Suppressor macrophage treated with lipopolysaccharide for 1 hour (primary cell): ENCODE data around the gene PRIM2.
"Not testable (repeated sequence)": the region's sequence is repeated elsewhere in the genome, so short reads cannot be mapped to it uniquely, and the experiment has no call there.

Experiments used
- DNase-seq, 3 donors: peaks; one replicate each; pipeline ENCODE4 v3.0.0-alpha.2; 2020 to 2022

The PRIM2 gene

DNA sequence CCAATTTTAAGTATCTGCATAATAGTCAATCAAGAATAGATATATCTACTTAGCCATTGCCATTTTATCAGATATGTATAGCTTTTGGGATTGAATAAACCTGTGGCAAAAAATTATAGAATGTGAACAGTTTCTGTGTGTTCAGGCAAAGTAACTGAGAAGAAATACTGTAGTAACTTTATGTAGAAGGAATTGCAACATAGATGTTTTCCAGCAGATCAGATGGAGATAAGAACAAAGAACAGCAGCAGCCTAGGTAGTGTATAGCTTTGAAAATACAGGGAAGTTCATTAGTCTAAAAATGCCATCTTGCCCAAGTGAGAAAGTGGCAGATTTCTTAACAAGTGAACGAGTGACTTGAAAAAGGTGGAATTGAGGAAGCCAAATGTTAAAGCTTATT lies 197.7 kb downstream of the PRIM2 start:
- DNase-seq: not testable (repeated sequence)

DNA sequence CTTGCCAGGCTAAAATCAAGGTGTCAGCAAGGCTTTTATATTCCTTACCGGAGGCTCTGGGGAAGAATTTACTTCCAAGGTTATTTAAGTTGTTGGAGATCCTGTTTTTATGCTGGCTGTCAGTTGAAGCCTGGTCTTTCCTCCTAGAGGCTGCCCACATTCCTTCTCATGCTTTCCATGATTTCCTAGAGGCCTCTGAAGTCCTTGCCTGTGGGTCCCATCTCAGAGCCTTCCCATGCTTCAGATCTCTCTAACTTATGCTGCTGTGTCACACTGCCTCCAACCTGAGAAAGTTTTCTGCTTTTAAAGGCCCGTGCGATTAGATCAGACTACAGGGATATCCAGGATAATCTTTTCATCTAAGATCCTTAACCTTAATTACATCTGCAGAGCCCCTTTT lies 198.4 kb downstream of the PRIM2 start:
- not testable (repeated sequence) for DNase-seq

DNA sequence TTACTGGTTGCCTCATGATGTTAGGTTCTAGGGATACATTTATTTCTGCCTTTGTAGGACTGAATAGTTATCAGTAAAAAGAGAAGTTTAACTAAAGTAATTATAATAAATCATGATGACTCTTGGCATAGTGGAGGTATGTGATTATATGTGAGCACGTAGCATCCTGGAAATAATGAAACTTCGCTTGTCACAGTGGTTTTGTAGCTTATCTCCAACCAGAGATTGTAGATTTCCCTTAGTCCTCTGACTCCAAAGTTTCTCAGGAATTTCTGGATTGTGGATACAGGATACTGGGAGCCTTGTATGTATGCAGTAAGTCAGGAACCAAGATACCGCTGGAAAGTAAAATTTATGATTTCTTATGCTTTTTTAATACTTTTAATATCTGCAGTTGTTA lies 199.3 kb downstream of the PRIM2 start:
- DNase-seq: not testable (repeated sequence)

DNA sequence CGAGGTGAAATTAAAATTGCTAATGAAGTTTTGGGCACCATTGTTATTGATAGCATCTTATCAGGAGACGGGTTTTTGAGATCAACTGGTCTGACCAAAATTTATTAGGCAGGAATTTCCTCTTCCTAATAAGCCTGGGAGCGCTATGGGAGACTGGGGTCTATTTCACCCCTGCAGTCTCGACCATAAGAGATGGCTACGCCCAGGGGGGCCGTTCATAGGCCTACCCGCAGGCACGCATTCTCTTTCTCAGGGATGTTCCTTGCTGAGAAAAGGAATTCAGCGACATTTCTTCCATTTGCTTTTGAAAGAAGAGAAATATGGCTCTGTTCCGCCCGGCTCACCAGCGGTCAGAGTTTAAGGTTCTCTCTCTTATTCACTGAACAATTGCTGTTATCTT lies 201.8 kb downstream of the PRIM2 start:
- DNase-seq: not testable (repeated sequence)

DNA sequence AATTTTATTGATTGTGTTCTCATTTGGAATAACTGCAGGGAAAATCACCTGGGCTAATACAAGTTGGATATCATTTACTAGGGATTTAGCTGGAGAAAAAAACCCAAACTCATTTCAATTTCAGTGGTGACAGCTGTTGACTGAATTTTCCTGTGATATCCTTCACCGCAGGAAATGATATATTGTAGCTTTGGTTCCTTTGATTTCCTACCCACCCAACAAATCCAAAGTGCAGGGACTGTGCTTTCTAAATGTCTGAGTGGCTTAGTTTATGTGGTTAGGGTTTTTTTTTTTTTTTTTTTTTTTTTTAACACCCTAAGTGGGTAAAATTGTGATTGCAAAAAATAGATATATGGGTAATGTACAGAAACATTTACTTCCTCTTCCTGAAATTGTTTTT lies 203.7 kb downstream of the PRIM2 start:
- not testable (repeated sequence) for DNase-seq

DNA sequence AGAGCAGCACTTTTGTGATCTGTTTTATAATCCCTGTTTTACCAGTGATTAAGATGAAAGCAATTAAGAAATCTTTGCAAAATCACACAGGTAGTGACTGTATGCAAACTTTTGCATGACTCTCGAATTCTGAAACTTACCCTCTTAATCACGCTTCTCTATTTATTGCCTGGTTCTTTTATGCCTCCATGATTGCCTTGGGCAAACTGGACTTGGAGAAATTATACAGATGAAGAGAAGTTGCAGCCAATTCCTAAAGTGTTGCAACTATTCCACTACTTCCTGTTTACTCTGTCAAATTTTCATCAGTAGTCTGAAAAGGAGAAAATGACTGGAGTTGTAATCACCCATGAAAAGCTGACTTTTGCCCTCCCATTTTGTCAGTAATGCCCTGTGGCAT lies 205.8 kb downstream of the PRIM2 start:
- peak in 2 of 3 donors; percentile 10 to 19 for DNase-seq

DNA sequence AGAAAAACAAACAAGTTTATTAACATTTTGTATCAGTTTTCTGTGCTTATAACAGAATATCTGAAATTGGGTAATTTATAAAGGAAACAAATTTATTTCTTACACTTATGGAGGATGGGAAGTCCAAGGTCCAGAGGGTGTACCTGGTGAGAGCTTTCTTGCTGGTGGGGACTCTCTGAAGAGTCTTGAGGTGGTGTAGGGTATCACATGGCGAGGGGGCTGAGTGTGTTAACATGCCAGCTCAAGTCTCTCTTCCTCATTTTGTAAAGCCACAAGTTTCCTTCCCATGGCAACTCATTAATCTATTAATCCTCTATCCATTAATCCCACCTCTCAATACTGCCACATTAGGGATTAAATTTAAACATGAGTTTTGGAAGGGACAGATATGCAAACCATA lies 212.3 kb downstream of the PRIM2 start:
- not testable (repeated sequence) for DNase-seq

DNA sequence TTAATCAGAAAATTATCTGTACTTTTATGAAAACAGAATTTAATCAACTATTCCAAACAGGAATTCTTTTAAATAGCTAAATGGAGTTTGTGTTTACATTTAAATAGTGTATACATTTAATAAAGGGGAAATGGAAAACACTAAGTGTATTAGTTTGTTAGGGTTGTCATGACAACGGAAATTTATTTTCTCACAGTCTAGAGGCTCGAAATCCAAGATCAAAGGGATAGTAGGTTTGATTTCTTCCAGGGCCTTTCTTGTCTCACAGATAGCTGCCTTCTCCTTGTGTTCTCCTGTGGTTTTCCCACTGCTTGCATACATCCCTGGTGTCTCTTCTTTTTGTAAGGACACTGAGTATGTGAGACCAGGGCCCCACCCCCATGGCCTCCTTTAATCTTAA lies 215.2 kb downstream of the PRIM2 start:
- DNase-seq: peak in 1 of 3 donors; percentile 18

DNA sequence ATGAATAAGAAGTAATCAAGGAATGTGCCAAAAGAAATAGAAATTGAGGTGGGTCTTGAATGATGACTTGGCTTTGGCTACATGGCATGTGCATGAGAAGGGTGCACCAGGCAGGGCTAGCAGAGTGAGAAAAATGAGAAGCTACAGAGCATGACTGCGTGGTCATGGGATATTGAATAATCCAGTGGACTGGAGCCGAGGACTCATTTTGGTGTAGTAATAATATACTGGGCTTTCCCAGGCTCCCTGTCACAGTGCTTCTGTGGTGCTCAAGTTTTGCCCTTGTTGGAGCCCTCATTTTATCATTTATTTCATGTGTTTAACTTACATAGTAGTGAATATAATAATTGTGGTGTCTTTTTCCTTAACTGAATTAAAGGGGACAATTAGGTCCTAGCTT lies 217.7 kb downstream of the PRIM2 start:
- DNase-seq: peak; percentile 54 to 66 (median 60)

DNA sequence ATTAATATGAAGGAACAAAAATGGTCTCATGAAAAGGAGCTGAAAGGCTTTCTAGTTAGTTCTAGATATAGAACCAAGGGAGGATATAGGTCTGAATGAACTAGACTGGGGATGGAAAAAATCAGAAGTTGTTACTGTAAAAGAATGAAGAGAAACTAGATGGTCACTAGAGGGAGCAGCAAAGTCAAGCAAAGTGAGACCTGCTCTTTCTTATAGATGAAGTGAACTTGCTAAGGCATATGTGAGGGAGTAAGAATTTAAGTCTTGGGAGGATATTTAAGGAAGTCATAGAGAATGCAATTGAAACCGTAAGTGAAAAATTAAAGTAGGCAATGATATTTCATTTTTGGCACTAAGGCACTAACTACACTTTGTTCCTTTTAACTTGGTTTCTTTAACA lies 218.6 kb downstream of the PRIM2 start:
- peak; percentile 70 to 82 (median 80) for DNase-seq

DNA sequence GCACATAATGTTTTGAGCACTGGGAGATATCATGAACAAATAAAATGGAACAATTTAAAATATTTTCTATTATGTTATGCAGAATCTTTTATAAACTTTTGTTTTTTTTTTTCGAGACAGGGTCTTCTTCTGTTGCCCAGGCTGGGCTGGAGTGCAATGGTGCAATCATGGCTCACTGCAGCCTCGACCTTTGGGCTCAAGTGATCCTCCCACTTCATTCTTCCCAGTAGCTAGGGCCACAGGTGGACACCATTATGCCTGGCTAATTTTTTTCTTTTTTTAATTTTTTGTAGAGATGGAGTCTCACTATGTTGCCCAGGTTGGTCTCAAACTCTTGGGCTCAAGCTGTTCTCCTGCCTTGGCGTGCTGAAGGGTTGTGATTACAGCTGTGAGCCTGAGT lies 220.5 kb downstream of the PRIM2 start:
- not testable (repeated sequence) for DNase-seq

DNA sequence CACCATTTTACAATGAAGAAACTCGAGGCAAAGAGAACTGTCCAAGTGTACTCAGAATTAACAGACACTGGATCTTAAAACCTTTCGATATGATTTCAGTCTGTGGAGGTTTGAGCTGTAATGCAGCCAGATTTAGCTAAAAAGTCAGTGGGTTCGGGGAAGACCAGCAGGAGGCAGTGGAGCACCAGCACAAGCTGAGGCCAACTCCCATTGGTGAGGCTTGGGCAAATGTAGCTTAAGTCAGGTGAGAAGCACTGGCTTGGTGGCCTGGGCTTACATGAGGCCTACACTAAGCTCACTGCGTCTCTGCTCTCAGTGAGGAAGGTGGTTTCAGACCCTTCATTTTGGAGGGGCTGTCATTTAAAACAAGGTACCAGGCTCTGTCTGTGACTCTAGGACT lies 234.5 kb downstream of the PRIM2 start:
- DNase-seq: not testable (repeated sequence)

DNA sequence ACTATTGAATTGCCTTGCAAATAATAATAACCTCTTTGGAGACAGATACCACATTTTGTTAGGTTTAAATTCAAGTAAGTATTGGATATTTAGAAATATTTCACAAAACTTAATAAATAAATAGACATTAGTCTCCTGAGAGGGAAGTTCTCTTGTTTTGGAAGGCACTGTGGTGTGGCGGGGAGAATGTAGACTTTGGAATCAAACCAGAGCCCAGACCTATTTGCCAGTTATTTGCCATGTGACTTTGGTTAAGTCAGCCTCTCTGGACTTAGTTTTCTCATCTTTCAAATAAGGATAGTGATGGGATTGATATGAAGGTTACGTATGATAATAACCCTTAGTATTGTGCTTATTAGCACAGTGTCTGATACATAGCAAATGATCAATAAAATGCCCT lies 240.4 kb downstream of the PRIM2 start:
- not testable (repeated sequence) for DNase-seq

DNA sequence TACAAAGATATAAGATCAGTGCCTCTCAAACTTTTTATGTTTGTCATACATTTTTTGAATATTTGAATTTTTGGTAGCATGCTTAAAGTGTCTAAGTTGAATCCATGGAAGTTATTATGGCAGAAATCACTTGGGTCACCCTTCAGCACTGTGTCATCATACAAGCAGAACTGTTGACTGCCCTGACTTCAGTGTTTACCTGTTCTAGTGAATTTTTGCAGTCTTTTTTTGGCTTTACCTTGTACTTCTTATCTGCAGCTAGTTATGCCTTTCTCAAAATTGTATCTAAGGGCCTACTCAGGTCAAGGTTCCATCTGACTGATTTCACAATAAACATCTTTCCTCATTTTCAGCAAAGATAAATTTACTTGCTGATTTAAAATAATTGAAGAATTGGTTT lies 241.7 kb downstream of the PRIM2 start:
- DNase-seq: not testable (repeated sequence)

DNA sequence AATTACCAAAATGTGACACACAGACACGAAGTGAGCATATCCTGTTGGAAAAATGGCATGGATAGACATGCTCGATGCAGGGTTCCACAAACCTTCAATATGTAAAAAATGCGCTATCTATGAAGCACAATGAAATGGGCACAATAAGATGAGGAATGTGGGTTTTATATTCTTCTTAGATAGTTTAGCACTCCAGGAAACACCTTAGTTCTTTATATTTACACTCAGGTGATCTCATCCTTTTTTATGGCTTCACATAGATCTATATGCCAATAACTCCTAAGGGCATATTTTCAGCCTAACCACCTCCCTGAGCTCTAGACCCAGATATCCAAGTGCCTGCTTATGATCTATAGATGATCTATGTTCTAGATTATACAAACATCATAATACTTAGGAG lies 244.8 kb downstream of the PRIM2 start:
- DNase-seq: not testable (repeated sequence)

DNA sequence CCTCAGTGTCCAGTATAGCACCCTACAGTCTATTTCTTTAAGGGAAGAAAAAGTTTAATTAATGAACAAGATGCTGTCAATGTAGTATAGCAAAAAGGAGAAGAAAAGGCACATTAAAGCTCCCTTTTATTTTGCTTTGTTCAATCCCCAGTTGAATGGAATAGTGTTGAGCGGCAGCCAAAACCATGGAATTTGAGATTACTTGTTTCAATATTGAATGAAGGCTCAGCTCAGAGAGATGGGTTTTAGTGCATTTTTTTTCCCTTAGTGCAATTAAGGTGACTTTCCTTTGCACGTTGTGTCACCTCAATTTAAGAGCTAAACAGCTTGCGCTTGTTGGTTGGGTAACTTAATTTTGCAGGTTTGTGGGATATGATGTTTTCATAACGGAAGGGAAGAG lies 254.7 kb downstream of the PRIM2 start:
- not testable (repeated sequence) for DNase-seq

DNA sequence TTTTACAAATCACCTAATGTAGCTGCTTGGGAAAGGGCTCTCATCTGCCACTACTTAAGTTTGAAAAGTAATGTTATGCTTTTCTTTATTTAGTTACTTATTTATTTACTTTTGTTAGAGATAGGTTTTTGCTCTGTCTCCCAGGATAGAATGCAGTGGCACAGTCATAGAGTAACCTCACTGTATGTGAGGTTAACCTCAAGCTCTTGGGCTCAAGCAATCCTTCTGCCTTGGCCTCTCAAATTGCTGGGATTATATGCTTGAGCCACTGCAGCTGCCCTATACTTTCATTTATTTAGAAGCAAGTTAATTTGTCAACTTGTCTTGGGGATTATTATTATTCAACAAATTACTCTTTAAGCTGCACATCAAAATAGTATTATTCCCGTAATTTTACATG lies 255.4 kb downstream of the PRIM2 start:
- not testable (repeated sequence) for DNase-seq

DNA sequence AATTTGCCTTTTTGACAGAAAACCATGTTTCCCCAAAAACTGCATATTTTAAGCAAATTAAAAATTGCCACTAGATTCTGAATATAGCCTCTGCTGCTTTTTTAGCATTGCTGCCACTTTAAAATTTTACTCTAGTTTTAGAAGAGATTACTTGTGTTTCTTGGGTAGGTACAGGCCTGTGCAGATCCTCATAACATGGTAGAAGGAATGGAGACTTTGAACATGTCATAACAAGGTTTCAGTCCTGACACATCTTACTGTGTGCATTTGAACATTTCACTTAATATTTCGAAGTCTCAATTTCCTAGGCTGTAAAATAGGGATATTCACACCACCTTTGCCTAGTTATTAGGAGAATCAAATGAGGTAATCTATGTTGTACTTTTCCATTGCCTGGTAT lies 259.6 kb downstream of the PRIM2 start:
- DNase-seq: not testable (repeated sequence)

DNA sequence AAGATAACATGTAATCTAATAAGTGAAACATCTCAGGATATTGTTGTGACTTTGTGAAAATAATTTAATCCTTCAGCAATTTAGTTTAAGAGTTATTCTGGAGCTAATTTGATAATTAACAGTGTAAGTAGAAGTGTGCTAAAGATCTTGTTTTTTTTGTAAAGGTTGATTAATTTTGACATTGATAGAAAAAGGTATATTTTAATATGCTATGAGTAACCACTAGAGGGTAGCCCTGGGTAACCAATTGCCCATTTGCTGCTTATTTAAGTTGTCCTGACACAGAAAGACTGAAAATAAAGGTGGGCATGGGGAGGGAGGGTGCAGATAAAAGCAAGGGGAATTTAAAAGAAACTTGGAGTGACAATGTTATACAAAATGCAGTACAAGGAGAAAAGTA lies 262.1 kb downstream of the PRIM2 start:
- DNase-seq: not testable (repeated sequence)

DNA sequence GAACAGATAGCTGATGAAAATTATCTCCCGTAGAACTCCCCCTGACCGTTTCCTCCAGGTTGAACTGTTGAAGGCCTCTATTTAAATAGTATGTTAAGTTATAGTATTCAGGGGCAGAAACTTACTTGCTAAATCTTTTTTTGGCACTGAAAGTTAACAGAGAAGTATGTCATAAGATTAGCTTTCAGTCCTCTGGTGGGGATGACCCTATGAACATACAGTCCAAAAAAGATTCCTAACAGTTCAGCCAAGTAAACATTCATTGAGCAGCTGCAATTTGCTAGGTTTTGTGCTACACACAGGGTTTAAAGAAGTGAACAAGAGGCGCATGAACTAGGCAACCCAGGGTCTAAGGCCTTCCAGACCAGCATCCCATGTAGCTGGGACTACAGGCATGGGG lies 264.2 kb downstream of the PRIM2 start:
- DNase-seq: not testable (repeated sequence)

DNA sequence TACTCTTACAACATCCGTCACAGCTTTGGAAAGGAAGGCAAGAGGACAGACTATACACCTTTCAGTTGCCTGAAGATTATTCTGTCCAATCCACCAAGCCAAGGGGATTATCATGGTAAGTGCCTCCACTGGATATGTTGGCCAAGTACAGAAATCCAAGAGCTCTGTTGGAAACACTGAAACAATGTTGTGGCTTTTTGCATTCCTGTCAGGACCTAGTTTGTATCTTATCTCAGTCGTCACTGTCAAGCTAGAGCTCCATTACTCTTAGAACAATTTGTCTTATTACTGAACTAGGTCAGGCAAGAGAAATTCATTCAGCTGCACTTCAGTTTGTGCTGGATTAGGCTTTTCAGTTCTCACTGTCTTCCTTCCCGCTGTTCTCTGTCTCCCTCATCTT lies 283.7 kb downstream of the PRIM2 start:
- not testable (repeated sequence) for DNase-seq

DNA sequence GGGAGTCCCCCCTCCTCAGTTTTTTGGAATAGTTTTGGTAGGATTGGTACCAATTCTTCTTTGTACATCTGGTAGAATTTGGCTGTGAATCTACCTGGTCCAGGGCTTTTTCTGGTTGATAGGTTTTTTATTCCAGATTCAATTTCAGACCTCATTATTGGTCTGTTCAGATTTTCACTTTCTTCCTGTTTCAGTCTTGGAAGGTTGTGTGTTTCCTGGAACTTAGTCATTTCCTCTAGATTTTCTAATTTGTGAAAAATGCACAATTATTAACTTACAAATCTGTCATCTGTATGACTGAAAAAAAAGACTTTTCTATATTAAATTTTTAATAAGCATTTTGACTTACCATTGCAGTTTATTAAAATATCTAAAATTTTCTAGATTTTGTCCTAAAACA lies 287.9 kb downstream of the PRIM2 start:
- DNase-seq: not testable (repeated sequence)

DNA sequence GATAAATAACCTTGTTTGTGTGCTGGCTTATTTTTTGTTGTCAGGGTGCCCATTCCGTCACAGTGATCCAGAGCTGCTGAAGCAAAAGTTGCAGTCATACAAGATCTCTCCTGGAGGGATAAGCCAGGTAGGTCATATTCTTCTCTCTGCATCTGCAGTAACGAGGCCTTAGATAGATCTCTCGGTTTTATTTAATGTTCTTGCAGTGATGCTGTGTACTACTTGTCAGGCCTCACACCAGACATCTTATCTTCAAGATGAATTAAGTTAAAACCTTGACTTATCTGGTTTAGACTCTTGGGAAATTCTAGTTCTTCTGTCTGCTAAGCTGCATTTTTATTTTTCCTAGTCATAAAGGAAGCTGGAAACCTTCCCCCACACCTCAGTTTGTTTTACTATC lies 288.9 kb downstream of the PRIM2 start:
- not testable (repeated sequence) for DNase-seq

DNA sequence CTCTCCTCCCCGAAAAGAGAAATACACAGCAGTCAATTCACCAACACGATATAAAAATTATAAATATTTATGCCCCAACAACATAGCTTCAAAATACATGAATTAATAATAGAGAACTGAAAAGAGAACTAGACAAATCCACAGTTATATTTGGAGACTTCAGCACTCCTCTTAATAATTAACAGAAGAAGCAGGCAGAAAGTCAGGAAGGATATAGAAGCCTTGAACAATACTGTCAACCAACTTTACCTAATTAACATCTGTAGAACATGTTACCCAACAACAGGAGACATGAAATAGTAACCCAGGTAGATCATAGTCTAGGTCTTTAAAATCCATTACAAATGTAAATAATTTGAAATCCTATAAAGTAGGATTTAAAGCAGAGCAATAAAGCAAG lies 293.2 kb downstream of the PRIM2 start:
- not testable (repeated sequence) for DNase-seq

DNA sequence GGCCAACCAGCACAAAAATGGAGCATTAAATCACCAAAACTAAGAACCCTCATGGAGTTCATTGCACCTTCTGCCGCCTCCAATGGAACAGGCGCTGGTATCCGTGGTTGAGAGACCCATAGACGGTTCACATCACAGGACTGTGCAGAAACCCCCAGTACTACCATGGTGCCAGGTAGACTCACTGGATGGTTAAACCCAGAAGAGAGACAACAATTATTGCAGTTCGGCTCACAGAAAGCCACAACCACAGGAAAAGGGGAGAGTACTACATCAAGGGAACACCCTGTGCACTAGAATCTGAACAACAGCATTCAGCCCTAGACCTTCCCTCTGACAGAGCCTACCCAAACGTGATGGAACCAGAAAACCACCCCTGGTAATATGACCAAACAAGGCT lies 301.5 kb downstream of the PRIM2 start:
- not testable (repeated sequence) for DNase-seq

DNA sequence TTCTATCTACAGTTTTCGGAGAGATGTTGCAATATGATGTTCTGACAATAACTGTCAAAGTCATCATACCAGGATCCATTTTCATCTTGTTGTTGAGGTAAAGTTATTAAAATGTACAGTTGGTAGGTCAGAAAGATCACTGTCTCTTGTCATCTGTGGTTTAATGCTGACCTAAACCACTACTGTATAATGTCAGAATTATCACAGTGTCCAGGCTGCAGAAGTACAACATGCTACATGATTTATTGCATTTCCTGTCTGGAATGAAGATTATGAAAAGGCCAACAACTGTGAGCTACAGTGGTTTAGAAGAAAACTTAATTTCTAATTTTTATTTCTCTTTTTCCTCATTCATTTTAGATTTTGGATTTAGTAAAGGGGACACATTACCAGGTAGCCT lies 314.3 kb downstream of the PRIM2 start:
- not testable (repeated sequence) for DNase-seq
